CD4-positive, alpha-beta T cell treated with Interleukin-6 for 4 hours (primary cell): ENCODE measurements around the gene EPDR1.
"Not testable (repeated sequence)": the region's sequence is repeated elsewhere in the genome, so short reads cannot be mapped to it uniquely, and the experiment has no call there.

Experiments used
- DNase-seq: peaks from one replicate; pipeline ENCODE4 v3.0.0-alpha.2; 2020; ENCODE audit warnings: mixed read lengths

The EPDR1 gene

GRCh38 chr7:37930226-37930948, 9.9 kb downstream of the EPDR1 start:
- no peak for DNase-seq

DNA sequence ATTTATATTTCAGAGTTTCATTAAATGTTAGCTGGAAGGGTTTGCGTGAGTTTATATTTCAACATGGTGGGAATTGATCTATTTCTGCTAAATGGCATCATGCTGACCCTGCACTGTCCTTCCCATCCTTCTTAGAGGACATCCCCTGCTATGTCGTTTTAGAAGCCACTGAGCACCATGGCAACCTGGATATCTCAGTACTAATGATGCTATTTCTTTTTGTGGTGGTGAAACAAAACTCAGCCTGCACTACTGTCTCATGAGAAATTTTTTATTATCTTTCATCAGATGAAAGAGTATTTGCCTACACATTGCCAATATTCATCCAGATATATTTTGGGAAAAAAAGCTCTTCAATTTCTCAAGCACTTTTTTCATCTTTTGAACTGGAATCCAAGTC, 12.1 kb downstream of the EPDR1 start:
- DNase-seq, result no peak

- DNase-seq, result no peak
Observed at GRCh38 chr7:37933018-37933566, 12.7 kb downstream of the EPDR1 start.

DNA sequence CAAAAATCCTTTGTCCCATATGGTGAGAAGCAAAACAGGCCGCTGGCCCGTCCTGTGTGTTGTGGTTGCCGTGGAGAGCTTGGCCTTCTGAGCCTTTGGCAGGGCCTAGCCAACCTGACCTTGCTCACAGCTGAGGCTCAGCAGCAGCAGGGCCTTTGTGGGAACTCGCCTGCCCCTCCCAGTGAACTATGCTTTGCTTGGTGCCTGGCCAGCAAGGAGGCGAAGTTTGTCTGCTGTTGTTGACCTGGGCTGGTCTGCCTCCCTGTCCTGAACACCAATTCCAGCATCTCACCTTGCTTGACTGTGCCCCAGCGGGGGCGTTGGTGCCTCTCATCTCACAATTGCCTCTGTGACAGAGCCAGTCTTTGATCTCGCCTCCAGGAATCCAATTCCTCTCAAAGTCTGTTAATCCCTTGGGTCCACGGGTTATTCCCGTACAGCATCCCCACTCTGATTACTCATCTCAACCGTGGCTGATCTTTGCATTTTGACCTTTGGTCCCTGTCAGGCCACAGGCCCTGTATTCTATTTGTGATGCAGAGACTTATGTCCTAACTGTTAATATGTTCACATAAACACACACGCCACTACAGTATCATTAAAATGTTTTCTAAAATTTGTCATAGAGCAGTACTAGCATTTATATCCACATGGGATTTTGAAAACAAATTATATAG, 22.6 kb downstream of the EPDR1 start:
- no peak for DNase-seq

DNA sequence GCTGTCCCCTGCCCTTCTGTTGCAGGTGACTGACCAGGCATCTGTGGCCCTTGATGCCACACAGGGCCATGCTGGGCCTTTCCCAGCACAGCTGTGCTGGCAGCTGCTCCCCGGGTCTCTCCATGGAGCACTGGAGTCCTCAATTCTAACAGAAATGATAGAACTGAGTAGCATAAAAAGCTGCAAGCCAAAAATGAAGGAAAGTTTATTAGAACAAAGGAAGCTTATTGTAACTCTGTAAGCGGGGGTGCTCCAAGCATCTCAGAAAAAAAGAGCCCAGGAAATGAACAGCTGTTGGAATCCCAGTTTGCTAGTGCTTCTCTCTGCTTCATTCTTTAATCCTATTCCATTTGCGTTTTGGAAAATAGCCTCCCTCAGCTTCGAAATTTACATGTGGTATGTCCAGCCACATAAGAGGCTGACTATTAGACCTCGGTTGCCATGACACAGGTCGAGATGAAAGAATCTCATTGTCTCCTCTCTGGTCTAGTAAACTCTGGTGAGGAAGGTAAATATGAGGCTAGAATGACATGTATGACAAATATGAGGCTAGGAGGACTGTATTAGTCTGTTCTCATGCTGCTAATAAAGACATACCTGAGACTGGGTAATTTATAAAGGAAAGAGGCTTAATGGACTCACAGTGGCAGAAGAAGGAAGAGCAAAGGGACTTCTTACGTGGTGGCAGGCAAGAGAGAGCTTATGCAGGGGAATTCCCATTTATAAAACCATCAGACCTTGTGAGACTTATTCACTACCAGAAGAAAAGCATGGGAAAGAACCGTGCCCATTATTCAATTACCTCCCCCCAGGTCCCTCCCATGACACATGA, 23.7 kb downstream of the EPDR1 start:
- no peak for DNase-seq

DNA sequence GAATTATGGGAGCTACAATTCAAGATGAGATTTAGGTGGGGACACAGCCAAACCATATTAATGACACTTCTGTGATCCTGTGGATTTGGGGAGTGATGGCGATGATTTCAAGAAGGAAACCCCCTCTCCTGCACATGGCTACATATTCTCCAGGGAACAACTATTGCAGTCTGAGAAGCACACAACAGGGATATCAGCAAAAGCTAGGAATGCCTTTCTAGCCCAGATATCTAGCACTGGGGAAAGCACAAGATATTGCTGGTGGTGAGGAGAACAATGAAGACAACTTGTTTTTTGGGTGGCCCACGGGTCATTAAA, 24.3 kb downstream of the EPDR1 start:
- DNase-seq, result no peak

GRCh38 chr7:37945336-37945735, 24.9 kb downstream of the EPDR1 start:
- no peak for DNase-seq

DNA sequence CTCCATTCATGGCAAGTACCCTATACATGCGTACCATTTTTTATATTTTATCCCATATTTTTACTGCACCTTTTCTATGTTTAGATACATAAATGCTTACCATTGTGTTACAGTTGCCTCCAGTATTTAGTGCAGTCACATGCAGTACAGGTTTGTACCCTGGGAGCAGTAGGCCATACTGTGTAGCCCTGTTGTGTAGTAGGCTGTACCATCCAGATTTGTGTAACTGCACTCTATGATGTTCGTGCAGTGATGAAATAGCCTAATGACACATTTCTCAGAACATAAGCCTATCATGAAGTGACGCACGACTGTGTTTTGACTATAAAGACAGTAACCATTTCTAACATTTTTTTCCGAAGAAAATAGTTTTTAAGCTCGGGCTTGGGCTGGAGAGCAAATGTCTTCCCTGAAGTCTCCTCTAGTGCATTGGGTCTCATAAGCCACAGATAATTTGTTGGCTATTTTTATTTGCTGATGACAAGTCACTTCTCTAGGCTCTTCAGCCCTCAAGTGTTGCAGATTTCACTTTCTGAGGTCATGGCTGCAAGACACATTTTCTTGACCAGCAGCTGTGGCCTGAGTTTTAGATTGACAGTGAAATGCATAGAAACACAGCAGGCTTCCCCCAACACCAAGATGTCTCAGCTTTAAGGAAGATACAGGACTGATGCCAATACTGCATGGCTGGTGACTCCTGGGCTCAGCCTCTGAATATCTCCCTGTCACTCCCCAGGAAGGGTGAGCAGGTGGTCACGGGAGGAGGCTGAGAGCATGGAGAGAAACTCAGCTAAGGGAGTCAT, 26.9 kb downstream of the EPDR1 start:
- DNase-seq, result no peak

DNA sequence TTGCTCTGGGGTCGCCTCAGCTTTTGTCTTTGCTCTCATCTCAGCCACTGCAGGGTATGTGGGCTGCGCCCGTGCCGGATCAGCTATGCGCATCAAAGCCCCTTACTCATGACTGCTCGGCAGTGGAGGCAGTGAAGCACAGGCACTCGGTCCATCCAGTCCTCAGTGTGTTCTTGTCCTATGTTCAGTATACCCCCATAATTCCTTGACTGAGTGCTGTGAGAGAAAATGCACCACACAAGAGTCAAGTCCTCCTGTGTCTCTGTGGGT, 27.4 kb downstream of the EPDR1 start:
- no peak for DNase-seq

DNA sequence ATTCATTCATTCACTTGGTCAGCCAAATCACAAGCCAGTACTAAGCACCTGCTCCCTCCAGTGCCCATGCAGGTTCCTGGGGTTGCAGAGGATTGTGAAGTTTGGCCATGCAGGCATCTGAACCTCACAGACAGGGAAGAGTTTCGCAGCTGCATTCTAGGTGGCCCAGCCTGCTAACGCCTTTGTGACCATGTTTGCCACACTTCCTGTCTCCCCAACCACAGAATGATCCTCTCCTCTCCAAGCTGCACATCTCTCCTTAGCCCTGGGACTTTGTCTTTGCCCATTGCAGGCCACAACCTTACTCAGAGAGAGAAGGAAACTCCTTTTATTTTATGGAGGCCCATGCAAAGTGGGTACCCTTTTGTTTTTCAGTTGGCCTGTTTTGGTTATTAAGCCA, 31.8 kb downstream of the EPDR1 start:
- DNase-seq, result no peak

- DNase-seq, result not testable (repeated sequence)
Observed at GRCh38 chr7:37954217-37954616, 33.8 kb downstream of the EPDR1 start.

DNA sequence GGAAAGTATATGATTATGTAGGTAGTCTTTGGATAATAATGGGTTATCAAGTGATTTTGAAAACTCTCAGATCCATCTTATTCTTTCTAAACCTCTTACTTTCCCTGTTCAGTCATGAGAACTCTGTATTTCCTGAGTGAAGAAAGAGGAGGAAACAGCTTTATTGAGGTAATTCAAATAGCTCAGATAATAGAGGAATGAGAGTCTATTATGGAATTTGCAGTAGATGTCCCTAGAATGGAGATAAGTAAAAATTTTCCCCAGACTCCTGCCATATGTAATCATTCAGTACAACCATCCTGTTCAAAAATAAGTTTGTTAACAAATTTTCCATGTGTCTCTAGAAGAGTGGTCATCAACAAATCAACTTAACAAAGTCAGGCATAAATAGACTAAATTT, 36.4 kb downstream of the EPDR1 start:
- no peak for DNase-seq

GRCh38 chr7:37957221-37957970, 37.0 kb downstream of the EPDR1 start:
- DNase-seq, result no peak

DNA sequence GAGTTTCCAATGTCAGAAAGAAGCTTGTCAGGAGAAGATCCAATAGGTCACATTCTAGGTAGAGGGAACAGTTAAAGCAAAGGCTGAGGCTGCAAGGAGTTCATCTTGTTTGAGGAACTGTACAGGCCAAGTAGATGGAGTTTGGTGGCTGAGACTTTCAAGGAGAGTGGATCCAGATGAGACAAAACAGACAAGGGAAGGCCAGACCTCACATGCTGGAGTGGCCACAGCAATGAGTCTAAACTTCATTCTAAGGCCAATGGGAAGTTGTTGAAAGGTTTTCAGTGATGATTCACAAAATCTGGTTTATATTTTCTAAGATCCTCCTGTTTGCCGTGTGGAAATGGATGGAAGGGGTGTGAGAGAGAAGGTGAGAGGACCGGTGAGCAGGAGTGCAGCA, 40.0 kb downstream of the EPDR1 start:
- no peak for DNase-seq

GRCh38 chr7:37961251-37961650, 40.8 kb downstream of the EPDR1 start:
- DNase-seq, result no peak

GRCh38 chr7:37964196-37964595, 43.8 kb downstream of the EPDR1 start:
- no peak for DNase-seq

DNA sequence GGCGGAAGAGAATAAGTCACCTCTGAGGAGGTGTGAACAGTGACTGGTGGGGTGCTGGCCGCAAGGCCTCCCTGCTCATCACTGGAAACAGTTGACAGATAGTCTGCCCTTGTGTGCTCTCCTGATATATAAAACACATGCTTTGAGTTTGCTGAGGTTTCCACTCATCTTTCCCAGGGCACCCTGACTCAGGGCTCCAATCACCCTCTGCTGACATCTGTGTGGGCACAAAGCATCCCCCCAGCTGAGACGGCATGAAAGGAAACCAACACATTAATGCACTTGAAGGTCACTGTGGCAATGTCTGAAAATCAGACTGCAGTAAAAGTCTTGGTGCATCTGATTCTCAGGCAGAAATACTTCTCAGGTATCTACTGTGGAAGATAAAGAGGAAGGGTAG, 49.8 kb downstream of the EPDR1 start:
- no peak for DNase-seq

GRCh38 chr7:37971491-37971890, 51.1 kb downstream of the EPDR1 start:
- DNase-seq, result no peak

GRCh38 chr7:37973915-37974314, 53.5 kb downstream of the EPDR1 start:
- no peak for DNase-seq

GRCh38 chr7:37974711-37975110, 54.3 kb downstream of the EPDR1 start:
- no peak for DNase-seq

DNA sequence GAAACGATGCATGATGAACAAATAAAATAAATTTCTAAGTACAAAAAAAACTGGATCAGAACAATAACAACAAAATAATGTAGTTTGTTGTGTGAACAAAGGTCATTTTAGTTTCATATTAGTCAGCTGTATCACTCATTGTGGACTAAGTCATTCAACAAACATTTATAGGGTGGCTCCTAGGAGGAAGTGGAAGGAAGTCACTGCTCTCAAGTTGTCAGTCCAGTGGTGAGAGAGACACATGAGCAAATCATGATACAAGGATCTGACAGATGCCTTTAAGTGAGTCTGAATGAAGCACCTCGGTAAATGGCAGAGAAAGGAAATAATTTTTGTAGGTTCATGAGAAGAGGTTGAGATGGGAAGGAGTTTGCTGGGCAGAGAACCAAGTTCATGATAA, 56.8 kb downstream of the EPDR1 start:
- no peak for DNase-seq

DNA sequence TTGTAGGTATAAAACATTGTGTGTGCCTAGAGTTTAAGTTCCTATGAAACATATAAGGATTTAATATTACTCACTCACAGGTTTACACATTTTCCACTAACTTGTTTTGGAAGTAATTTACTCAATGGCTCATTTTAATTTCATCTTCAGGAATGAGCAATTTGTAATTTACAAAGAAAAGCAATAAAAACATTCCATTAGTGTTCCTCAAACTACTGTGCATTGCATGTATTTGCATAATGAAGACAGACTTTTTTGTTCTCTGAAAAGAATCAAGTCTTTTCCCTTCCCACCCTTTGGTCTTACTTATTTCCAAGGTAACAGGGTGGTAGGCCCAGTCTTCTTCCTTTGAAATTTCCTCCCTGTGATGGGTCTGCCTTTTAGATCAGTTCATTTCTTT, 61.2 kb downstream of the EPDR1 start:
- DNase-seq, result no peak
